Amniotic stem cell (primary cell): ENCODE data around the gene UBAC2.
"Not testable (repeated sequence)": the region's sequence is repeated elsewhere in the genome, so short reads cannot be mapped to it uniquely, and the experiment has no call there.

Experiments
- DNase-seq: peaks from one replicate; lab custom pipeline; 2025; lab: John Stamatoyannopoulos, UW

The UBAC2 gene

GRCh38 chr13:99396446-99396845, 195.8 kb downstream of the UBAC2 start:
- no peak for DNase-seq

- DNase-seq: no peak
Measured at GRCh38 chr13:99398071-99398470, 197.4 kb downstream of the UBAC2 start.

GRCh38 chr13:99398916-99399622, 198.4 kb downstream of the UBAC2 start:
- no peak for DNase-seq

GRCh38 chr13:99399623-99399974, 198.9 kb downstream of the UBAC2 start:
- no peak for DNase-seq

GRCh38 chr13:99403458-99403971, 202.9 kb downstream of the UBAC2 start:
- no peak for DNase-seq

- no peak for DNase-seq
Measured at GRCh38 chr13:99404005-99404755, 203.5 kb downstream of the UBAC2 start.

GRCh38 chr13:99405966-99406365, 205.3 kb downstream of the UBAC2 start:
- no peak for DNase-seq

- DNase-seq: no peak
Measured at GRCh38 chr13:99406799-99407201, 206.1 kb downstream of the UBAC2 start.

GRCh38 chr13:99407906-99408702, 207.4 kb downstream of the UBAC2 start:
- no peak for DNase-seq

GRCh38 chr13:99408703-99409000, 208.0 kb downstream of the UBAC2 start:
- DNase-seq: no peak

GRCh38 chr13:99409461-99410083, 208.9 kb downstream of the UBAC2 start:
- not testable (repeated sequence) for DNase-seq

GRCh38 chr13:99410646-99411475, 210.2 kb downstream of the UBAC2 start:
- DNase-seq: not testable (repeated sequence)

- no peak for DNase-seq
Measured at GRCh38 chr13:99412856-99413255, 212.2 kb downstream of the UBAC2 start.

GRCh38 chr13:99414048-99414995, 213.7 kb downstream of the UBAC2 start:
- no peak for DNase-seq

GRCh38 chr13:99415014-99415650, 214.5 kb downstream of the UBAC2 start:
- no peak for DNase-seq

GRCh38 chr13:99415851-99416331, 215.2 kb downstream of the UBAC2 start:
- no peak for DNase-seq

GRCh38 chr13:99416411-99417121, 215.9 kb downstream of the UBAC2 start:
- no peak for DNase-seq

GRCh38 chr13:99417201-99418102, 216.8 kb downstream of the UBAC2 start:
- no peak for DNase-seq
